KG1 (cell line): Measurements from ENCODE around the gene DBR1.

Experiments
- DNase-seq: peaks from one replicate; lab custom pipeline; 2025; lab: John Stamatoyannopoulos, UW

DBR1 gene

DNA sequence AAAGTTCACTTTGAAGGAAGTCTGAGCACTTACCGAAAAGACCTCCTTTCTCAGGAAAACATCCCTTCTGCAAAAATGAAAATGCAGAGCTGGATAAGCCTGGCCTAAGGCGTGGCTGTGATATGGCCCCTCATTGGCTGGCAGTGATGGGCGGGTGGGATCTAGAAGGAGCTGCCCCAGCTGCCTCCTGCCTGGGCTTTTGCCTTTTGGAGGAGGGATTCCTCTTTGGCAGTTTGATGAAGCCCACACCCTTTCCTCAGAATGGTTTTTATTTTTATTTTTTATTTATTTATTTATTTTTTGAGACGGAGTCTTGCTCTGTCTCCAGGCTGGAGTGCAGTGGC is 55.3 kb downstream of the DBR1 start:
- DNase-seq = no peak

DNA sequence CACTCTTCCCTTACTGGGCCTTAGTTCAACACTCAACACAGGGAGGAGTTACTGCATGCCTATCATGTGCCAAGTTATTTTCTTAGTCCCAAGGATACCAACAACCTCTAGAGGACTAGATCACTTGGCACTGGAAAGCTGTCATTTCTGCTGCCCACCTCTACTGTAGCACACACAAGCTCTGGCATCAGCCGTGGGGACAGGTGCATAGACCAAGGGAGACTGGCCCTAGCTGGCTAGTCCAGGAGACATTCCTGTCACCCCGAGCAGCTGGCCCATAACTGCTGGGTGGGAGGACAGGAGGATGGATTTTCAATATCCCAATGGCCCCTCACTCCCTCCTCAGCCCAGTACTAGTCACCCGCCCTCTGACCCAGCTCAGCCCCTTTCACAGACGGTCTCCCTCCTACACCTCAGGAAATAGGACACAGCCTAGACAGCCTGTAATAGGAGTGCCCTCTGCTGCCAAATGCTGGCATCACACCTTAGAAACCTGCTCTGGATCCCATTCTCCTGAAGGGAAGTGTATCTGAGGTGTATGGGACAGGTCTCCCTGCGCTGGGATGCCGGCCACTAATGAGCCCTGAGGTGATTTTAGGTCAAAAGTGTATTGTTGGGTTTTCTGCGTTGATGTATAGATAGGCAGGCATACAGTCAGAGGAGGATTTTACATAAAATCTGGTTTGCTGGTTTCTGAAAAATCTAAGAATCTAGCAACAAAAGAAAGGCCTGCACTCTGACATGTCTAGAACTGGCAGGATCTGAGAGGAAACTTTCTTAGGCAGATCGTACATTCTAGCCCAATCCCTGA is 55.9 kb downstream of the DBR1 start:
- no peak for DNase-seq

DNA sequence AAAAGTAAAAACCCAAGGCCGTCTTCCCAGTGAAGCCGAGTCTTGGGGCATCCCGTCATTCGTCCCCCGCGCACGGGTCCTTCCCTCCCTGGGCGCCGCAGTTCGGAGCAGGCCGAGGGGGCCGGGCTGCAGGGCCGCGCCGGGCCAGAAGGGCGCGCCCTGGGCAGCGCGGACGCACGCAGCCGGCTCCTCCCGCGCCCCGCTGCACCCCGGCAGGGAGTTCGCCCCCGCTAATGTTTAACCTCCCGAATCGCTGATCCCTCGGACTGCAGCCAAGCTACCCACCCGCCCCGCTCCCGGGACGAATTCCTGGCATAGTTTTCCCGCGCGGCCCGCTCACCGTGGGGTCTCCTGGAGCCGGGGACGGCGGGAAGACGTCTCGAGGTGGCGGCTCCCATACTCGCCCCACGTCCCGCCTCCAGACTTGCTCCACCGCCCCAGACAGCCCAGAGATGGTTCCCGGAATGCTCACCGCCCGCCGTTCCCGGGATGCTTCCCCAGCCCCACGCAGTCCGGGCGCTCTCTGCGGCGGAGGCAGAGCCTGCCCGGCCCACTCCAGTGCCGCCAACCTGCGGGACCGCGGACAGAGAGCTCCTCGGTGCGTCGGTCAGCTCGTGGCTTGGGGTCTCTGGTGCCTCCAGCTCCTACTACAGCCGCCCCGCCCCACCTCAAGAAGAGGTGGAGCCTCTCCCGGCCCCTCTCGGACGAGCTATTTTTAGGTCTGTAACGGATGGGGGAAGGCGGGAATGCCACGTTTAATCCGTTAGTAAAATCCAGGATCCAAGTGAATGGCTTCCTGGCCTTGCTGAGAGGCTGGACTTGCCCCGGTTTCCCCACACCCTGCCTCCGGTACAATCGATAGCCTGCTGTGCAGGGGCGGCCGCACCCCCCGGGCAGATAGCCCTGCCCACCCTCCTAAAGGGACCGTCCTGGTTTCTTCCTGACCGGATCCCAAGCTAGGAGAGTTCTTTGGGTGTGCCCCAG is 59.4 kb downstream of the DBR1 start, which contains the start of gene DZIP1L:
DZIP1L (minus strand) TSS at position 621 of the 984 bp plus-strand sequence. CDS start 11,637 bp downstream, outside the sequence.
- peak; percentile 22 for DNase-seq

DNA sequence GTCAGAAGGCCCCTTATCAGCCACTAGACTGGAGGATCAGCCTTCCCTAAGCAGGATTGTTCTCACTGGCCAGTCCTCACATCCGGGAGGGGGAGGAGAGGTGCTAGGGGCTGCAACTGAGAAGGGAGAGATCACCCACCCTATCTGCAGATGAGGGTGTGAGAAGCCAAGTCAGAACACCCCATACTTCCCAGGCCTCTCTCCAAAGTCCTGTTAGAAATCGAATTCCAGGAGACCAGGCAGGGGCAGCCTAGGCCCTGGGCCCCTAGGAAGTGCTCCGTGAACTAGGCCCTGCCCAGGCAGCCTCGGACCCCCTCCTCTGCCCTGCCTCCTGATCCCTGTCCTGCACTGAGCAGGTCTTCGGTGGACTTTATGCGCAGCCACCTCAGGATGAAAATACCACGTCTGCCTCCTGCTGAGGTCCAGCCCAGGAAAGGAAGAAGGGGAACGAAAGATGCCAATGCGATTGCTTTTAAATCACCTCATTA is 60.2 kb downstream of the DBR1 start:
- no peak for DNase-seq

DNA sequence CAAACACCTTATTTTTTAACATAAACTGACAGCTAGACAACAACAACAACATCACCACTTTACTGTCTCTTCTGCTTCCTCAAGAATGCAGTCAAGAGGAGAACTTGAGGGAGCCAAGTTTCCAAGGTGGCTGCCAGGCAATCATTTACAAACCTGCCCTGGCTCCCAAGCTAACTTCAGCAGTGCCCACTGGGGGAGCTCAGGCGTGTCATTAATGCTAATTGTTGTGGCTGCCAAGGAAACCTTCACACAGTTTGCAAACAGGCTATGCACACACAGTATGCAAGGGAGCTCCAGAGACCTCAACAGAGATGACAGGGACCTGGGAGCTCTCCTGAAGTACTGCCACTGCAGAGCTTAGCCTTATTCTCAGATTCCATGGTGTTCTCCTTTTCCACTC is 61.4 kb downstream of the DBR1 start:
- DNase-seq = no peak

DNA sequence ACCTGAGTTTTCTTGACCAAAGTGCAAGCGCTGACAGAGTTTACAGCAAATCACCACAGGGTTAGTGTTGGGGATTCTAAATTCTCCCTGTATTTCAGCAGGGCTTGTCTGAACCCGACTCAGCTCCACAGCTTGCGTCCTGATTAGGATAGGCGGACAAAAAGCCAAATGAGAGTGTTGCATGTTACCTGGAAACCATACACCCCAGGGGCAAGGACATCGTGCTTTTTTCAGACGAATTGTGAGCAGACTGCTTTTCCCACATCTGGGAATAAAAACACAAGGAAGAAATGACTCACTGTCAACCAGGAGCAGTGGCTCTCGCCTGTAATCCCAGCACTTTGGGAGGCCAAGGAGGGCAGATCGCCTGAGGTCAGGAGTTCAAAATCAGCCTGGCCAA is 62.4 kb downstream of the DBR1 start:
- DNase-seq = no peak
